Transverse colon (tissue), 4 donors: ENCODE measurements around the gene RAMACL. TPM values are rescaled to one million over a fixed set of nuclear protein-coding genes. Genes with fewer than 3 reads are reported as not detected.
A peak's percentile ranks its signal among the peaks of the same experiment; 100 is the strongest.

ENCODE experiments used
- DNase-seq: peaks from one replicate; pipeline ENCODE4 v3.0.0-alpha.2; 2019
- H3K27ac ChIP-seq, 4 donors: fragments of 200-600 bp; sonication (generic); 2 replicates each; pipeline ENCODE4 v1.5.1; 2016 to 2018; ENCODE audit warnings: inconsistent platforms in 4 of 4
- H3K27me3 ChIP-seq: fragments of 200-600 bp; sonication (generic); 2 replicates; pipeline ENCODE4 v1.5.1; 2017; ENCODE audit warnings: inconsistent platforms
- H3K36me3 ChIP-seq, 4 donors: fragments of 200-600 bp; sonication (generic); 2 replicates each; pipeline ENCODE4 v1.5.1; 2017 to 2019; ENCODE audit warnings: inconsistent platforms in 4 of 4
- H3K4me1 ChIP-seq, 4 donors: fragments of 200-600 bp; sonication (generic); 2 replicates each; pipeline ENCODE4 v1.5.1; 2017 to 2020; ENCODE audit warnings: inconsistent platforms in 4 of 4
- H3K4me3 ChIP-seq, 4 donors: fragments of 200-600 bp; sonication (generic); 1 replicate in 1 of 4; 2 replicates in 3 of 4; pipeline versions ENCODE4 v1.5.1 to v1.6.1; 2017 to 2019; ENCODE audit warnings: inconsistent platforms in 4 of 4
- H3K9me3 ChIP-seq, 2 donors: fragments of 200-600 bp; sonication (generic); 2 replicates each; pipeline ENCODE4 v1.5.1; 2017 to 2019; ENCODE audit warnings: inconsistent platforms in 2 of 2
- EP300 ChIP-seq: sonication (generic); formaldehyde crosslinking; IDR thresholded peaks from one replicate; pipeline ENCODE4 v1.6.1; 2017; ENCODE audit warnings: antibody characterized with exemption, low read depth
- POLR2A ChIP-seq: fragments of 450-650 bp; IDR thresholded peaks from one replicate; pipeline ENCODE4 v1.6.1; 2016; ENCODE audit warnings: antibody characterized with exemption, mild to moderate bottlenecking, moderate library complexity
- POLR2AphosphoS5 ChIP-seq, 3 donors: sonication (generic); formaldehyde crosslinking; IDR thresholded peaks; one replicate each; pipeline ENCODE4 v1.6.1; 2016; ENCODE audit warnings: antibody characterized with exemption in 3 of 3
- WGBS, 2 donors: methylation state at CpG; one replicate each; pipeline ENCODE4 v1.1.5; 2018; ENCODE audit warnings: low coverage in 1 of 2; 5-methylcytosine and 5-hydroxymethylcytosine counted together
- in situ Hi-C, 4 donors: fragments of 200-750 bp; cut with MboI; loops; one replicate each; pipeline versions ENCODE4 v1.15.0 to v1.15.1; 2017; ENCODE audit warnings: low sequenced_read_pairs in 3 of 4, low pct_ligation_motif_present in 1 of 4, low pct_unique_long_range_greater_than_20kb in 1 of 4
- intact Hi-C: fragments of 100-400 bp; cut with DNase I; formaldehyde crosslinking; loops from one replicate; pipeline ENCODE4 v1.15.1; 2023; ENCODE audit warnings: low total_unique reads
- total RNA-seq, 4 donors: library from RNA; depleted of rRNA; stranded (reverse); fragments of >200 nt; gene quantifications; one replicate each; pipeline ENCODE4 v1.1.0, GENCODE V29; 2016
- TF ChIP-seq, protein P1 (sequence below), 5 experiments: fragments of 200-600 bp in 3 of 5; fragments of 450-650 bp in 2 of 5; sonication (generic) in 3 of 5; IDR thresholded peaks; 1 replicate in 2 of 5; 2 replicates in 3 of 5; pipeline ENCODE4 v1.5.1; 2016 to 2017; ENCODE audit warnings: antibody characterized with exemption in 5 of 5, inconsistent platforms in 3 of 5, mild to moderate bottlenecking in 2 of 5, moderate library complexity in 1 of 5

The RAMACL gene
- total RNA-seq, 4 donors from 2014 or later = 0.95 to 1.2 (median 1.2) TPM; not detected in 1

DNA sequence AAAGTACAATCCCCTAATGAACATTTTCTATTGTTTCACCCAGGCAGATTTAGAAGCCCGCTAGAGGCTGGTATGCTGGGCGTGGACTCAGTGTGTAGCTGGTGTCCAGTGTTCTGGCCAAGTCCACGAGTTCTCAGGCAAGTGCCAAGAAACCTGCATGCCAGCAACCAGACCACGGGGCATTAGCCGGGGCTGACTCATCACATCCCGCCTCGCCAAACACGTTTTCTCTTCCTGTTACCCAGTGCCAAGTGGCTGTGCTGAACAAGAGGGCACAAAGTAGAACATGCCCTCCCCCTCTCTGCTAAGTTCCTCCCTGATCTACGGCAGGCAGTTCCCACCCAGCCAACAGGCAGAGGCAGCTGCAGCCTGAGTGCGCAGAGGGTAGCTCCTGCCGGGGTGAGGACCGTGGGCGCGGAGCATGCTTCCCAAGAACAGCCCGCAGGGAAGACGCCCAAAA lies 29.6 kb downstream of the RAMACL start:
- Histone ChIP-seq H3K4me1 (peaks cover 0 to 21% (median 9%) of the 10 kb centered on the region in 4 donors), H3K36me3 (no peaks in the 10 kb centered on the region), H3K9me3 (no peaks in the 10 kb centered on the region), H3K4me3 (no peak overlapping the region), H3K27ac (peak overlapping the region; percentile 44 to 68 (median 63)), H3K27me3 (no peaks in the 10 kb centered on the region)
- 40% methylated on average over 16 of the region's 16 CpGs; no CpG with 5 or more reads in 1 of the 2 donors for WGBS, 2 donors
- peak; percentile 75 for DNase-seq
- in situ Hi-C loops = no loop called here
- peak; percentile 61 to 73 (median 69) for TF ChIP-seq POLR2AphosphoS5 (IDR thresholded peaks at IDR 0.05)
- no peak for TF ChIP-seq EP300
- intact Hi-C loops = loop anchor here (5.0 kb wide), 1 partner anchor 70 kb away; the partner anchor contains the start of gene RPS6KA2

DNA sequence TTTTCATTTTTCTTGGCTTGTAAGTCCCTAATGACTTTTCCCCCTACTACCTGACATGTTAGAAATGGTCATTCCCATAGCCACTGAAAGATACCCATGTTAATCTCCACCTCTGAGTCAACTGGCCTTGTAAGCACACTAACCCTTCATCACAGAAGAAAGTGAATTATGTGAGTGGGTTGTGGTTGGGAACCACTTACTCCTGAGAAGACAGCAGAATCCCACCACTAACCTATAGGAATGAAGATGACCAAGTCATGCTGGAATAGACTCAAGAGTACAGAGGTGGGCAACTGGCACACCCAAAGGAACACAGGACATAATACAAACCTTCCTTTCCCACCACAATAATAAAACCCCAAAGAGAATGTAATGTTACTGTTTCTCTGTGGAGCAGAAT lies 30.1 kb downstream of the RAMACL start:
- DNase-seq = no peak
- H3K27me3 ChIP-seq = no peaks in the 10 kb centered on the region
- in situ Hi-C loops = no loop called here

DNA sequence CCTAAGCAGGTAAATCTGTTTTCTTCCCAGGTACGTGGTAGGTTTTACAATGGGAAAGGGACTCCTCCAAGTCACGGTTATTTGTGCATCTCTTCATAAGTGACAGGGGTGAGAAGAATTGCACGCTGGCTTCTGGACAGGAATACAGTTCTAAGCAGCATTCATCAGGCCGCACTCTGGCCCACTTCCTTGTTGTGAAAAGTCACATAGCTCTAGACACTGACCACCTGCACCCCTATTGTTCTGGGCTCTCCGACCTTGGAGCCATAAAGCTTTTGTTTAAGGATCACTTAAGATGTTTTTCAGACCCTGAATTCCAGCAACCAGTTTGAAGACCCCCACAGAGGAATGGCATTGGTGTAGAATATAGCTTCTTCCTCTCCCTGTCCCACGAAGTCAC lies 31.4 kb downstream of the RAMACL start:
- peak overlapping the region in 3 of 4 donors; percentile 20 to 68 (median 35) for H3K27ac ChIP-seq
- H3K36me3 ChIP-seq = no peaks in the 10 kb centered on the region
- H3K4me3 ChIP-seq = no peak overlapping the region
- H3K9me3 ChIP-seq = no peaks in the 10 kb centered on the region
- TF ChIP-seq POLR2AphosphoS5 (IDR thresholded peaks at IDR 0.05) (no peak), POLR2A (no peak), EP300 (no peak)
- TF ChIP-seq, protein P1, sequence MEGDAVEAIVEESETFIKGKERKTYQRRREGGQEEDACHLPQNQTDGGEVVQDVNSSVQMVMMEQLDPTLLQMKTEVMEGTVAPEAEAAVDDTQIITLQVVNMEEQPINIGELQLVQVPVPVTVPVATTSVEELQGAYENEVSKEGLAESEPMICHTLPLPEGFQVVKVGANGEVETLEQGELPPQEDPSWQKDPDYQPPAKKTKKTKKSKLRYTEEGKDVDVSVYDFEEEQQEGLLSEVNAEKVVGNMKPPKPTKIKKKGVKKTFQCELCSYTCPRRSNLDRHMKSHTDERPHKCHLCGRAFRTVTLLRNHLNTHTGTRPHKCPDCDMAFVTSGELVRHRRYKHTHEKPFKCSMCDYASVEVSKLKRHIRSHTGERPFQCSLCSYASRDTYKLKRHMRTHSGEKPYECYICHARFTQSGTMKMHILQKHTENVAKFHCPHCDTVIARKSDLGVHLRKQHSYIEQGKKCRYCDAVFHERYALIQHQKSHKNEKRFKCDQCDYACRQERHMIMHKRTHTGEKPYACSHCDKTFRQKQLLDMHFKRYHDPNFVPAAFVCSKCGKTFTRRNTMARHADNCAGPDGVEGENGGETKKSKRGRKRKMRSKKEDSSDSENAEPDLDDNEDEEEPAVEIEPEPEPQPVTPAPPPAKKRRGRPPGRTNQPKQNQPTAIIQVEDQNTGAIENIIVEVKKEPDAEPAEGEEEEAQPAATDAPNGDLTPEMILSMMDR (IDR thresholded peaks at IDR 0.05) = no peak
- in situ Hi-C loops (no loop called here), intact Hi-C loops (loop anchor here (5.0 kb wide), 1 partner anchor 72 kb away; the partner anchor contains the start of gene RPS6KA2)
- peaks cover 0 to 16% (median 9%) of the 10 kb centered on the region in 4 donors for H3K4me1 ChIP-seq
- DNase-seq = no peak
- 63 to 79% methylated on average over 2 to 6 of the region's 6 CpGs for WGBS, 2 donors
- no peaks in the 10 kb centered on the region for H3K27me3 ChIP-seq

More for the DNA sequence above, 30.1 kb downstream of the RAMACL start:
- Histone ChIP-seq H3K4me1 (peaks cover 0 to 16% (median 9%) of the 10 kb centered on the region in 4 donors), H3K4me3 (no peak overlapping the region), H3K9me3 (no peaks in the 10 kb centered on the region), H3K36me3 (no peaks in the 10 kb centered on the region), H3K27ac (peak overlapping the region; percentile 44 to 68 (median 63))
- TF ChIP-seq, protein P1 (IDR thresholded peaks at IDR 0.05) = no peak
- TF ChIP-seq EP300 = no peak
- no peak for TF ChIP-seq POLR2AphosphoS5 (IDR thresholded peaks at IDR 0.05)
- intact Hi-C loops = loop anchor here (5.0 kb wide), 1 partner anchor 71 kb away; the partner anchor contains the start of gene RPS6KA2

DNA sequence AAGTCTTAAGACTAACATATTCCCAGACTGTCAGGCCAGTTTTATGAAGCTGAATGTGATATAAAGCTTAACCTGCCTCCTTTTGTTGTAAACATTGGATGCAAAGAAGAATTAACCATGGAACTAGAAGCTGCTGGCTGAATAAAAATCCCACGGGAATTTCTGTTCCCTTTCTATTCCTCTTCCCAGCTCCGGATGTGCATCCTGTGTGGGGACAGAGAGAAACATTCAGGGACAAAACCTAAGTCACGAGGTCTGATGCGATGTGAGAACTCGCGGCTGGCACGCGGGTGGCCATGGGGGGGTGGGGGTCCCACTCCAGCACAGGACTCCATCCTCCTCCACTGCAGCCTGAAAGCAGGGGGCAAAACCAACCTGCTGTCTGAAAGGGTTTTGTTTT lies 32.2 kb downstream of the RAMACL start:
- in situ Hi-C loops = no loop called here
- peak overlapping the region; percentile 20 to 49 (median 42) for H3K27ac ChIP-seq
- no peak for DNase-seq

More for the DNA sequence above, 32.2 kb downstream of the RAMACL start:
- peaks cover 0 to 16% (median 9%) of the 10 kb centered on the region in 4 donors for H3K4me1 ChIP-seq
- 71 to 74% methylated on average over 4 to 8 of the region's 8 CpGs for WGBS, 2 donors
- intact Hi-C loops = no loop called here
- H3K36me3 ChIP-seq = no peaks in the 10 kb centered on the region
- no peaks in the 10 kb centered on the region for H3K9me3 ChIP-seq
- H3K4me3 ChIP-seq = no peak overlapping the region
- no peaks in the 10 kb centered on the region for H3K27me3 ChIP-seq
- no peak for TF ChIP-seq EP300
- TF ChIP-seq, protein P1 (IDR thresholded peaks at IDR 0.05) = no peak
- TF ChIP-seq POLR2AphosphoS5 (IDR thresholded peaks at IDR 0.05) = no peak
- no peak for TF ChIP-seq POLR2A
